ENCODE results near the gene TBC1D2. TPM values are rescaled to one million over a fixed set of nuclear protein-coding genes. Genes with fewer than 3 reads are reported as not detected.

Gene TBC1D2
- total RNA-seq, 1 experiment from 2014 or later: 4.5 TPM

GRCh38 chr9:98206754-98207153 lies 48.7 kb downstream of the TBC1D2 start:
- DNase-seq: no peak
- no peaks in the 10 kb centered on the region for H3K27me3 ChIP-seq (ENCODE audit: control insufficient read depth, insufficient read depth, low read length)
- H3K4me3 ChIP-seq (ENCODE audit: insufficient read depth, low read depth, low read length): no peak overlapping the region
- H3K36me3 ChIP-seq (replicated peaks; ENCODE audit: control insufficient read depth, insufficient read depth, low read length): peaks cover 2% of the 10 kb centered on the region; the same call in 1 of the 2 replicates

GRCh38 chr9:98204692-98205091 lies 50.8 kb downstream of the TBC1D2 start:
- no peak overlapping the region for H3K4me3 ChIP-seq (ENCODE audit: insufficient read depth, low read depth, low read length)
- H3K36me3 ChIP-seq (replicated peaks; ENCODE audit: control insufficient read depth, insufficient read depth, low read length): 0 out of 2 replicates have a peak, but pooled peaks cover 1% of the 10 kb centered on the region
- no peak for DNase-seq
- no peaks in the 10 kb centered on the region for H3K27me3 ChIP-seq (ENCODE audit: control insufficient read depth, insufficient read depth, low read length)

- no peak overlapping the region for H3K4me3 ChIP-seq (ENCODE audit: insufficient read depth, low read depth, low read length)
- no peak for DNase-seq
Measured at GRCh38 chr9:98203153-98203552, 52.3 kb downstream of the TBC1D2 start.

GRCh38 chr9:98202252-98202651 lies 53.2 kb downstream of the TBC1D2 start:
- Histone ChIP-seq H3K36me3 (replicated peaks; ENCODE audit: control insufficient read depth, insufficient read depth, low read length) (no peaks in the 10 kb centered on the region; the same call in 1 of the 2 replicates), H3K27me3 (ENCODE audit: control insufficient read depth, insufficient read depth, low read length) (no peaks in the 10 kb centered on the region), H3K4me3 (ENCODE audit: insufficient read depth, low read depth, low read length) (no peak overlapping the region)
- DNase-seq: no peak

More at GRCh38 chr9:98203153-98203552, 52.3 kb downstream of the TBC1D2 start:
- H3K36me3 ChIP-seq (replicated peaks; ENCODE audit: control insufficient read depth, insufficient read depth, low read length): peaks cover 1% of the 10 kb centered on the region; the same call in 1 of the 2 replicates
- H3K27me3 ChIP-seq (ENCODE audit: control insufficient read depth, insufficient read depth, low read length): no peaks in the 10 kb centered on the region

- Histone ChIP-seq H3K36me3 (replicated peaks; ENCODE audit: control insufficient read depth, insufficient read depth, low read length) (no peaks in the 10 kb centered on the region; the same call in 1 of the 2 replicates), H3K4me3 (ENCODE audit: insufficient read depth, low read depth, low read length) (no peak overlapping the region), H3K27me3 (ENCODE audit: control insufficient read depth, insufficient read depth, low read length) (no peaks in the 10 kb centered on the region)
- no peak for DNase-seq
Measured at GRCh38 chr9:98201749-98202148, 53.7 kb downstream of the TBC1D2 start.

- no peak for DNase-seq
- Histone ChIP-seq H3K27me3 (ENCODE audit: control insufficient read depth, insufficient read depth, low read length) (no peaks in the 10 kb centered on the region), H3K36me3 (replicated peaks; ENCODE audit: control insufficient read depth, insufficient read depth, low read length) (no peaks in the 10 kb centered on the region; the same call in 1 of the 2 replicates), H3K4me3 (ENCODE audit: insufficient read depth, low read depth, low read length) (no peak overlapping the region)
Measured at GRCh38 chr9:98201102-98201501, 54.3 kb downstream of the TBC1D2 start.

GRCh38 chr9:98199388-98200033 lies 55.9 kb downstream of the TBC1D2 start:
- Histone ChIP-seq H3K27me3 (ENCODE audit: control insufficient read depth, insufficient read depth, low read length) (no peaks in the 10 kb centered on the region), H3K36me3 (replicated peaks; ENCODE audit: control insufficient read depth, insufficient read depth, low read length) (no peaks in the 10 kb centered on the region; the same call in 1 of the 2 replicates), H3K4me3 (ENCODE audit: insufficient read depth, low read depth, low read length) (no peak overlapping the region)
- peak; percentile 74 for DNase-seq

GRCh38 chr9:98195671-98196070 lies 59.8 kb downstream of the TBC1D2 start:
- H3K36me3 ChIP-seq (replicated peaks; ENCODE audit: control insufficient read depth, insufficient read depth, low read length): no peaks in the 10 kb centered on the region; the same call in none of the 2 replicates
- no peak overlapping the region for H3K4me3 ChIP-seq (ENCODE audit: insufficient read depth, low read depth, low read length)
- H3K27me3 ChIP-seq (ENCODE audit: control insufficient read depth, insufficient read depth, low read length): no peaks in the 10 kb centered on the region
- no peak for DNase-seq

- DNase-seq: no peak
- no peaks in the 10 kb centered on the region for H3K27me3 ChIP-seq (ENCODE audit: control insufficient read depth, insufficient read depth, low read length)
- no peaks in the 10 kb centered on the region; the same call in 1 of the 2 replicates for H3K36me3 ChIP-seq (replicated peaks; ENCODE audit: control insufficient read depth, insufficient read depth, low read length)
- peak overlapping the region; percentile 83; the same call in 1 of the 2 replicates for H3K4me3 ChIP-seq (ENCODE audit: insufficient read depth, low read depth, low read length)
Measured at GRCh38 chr9:98193336-98193944, 62.0 kb downstream of the TBC1D2 start.

GRCh38 chr9:98192503-98193335 lies 62.7 kb downstream of the TBC1D2 start, which contains the start of gene CORO2A:
TSS of gene CORO2A (minus strand) at chr9:98192637. CDS start at chr9:98157660, 34,977 bp downstream.
- peak; percentile 96 for DNase-seq
- no peaks in the 10 kb centered on the region for H3K27me3 ChIP-seq (ENCODE audit: control insufficient read depth, insufficient read depth, low read length)
- H3K36me3 ChIP-seq (replicated peaks; ENCODE audit: control insufficient read depth, insufficient read depth, low read length): no peaks in the 10 kb centered on the region; the same call in 1 of the 2 replicates
- H3K4me3 ChIP-seq (ENCODE audit: insufficient read depth, low read depth, low read length): peak within 1 kb of the TSS; percentile 83

GRCh38 chr9:98191671-98192502 lies 63.6 kb downstream of the TBC1D2 start:
- Histone ChIP-seq H3K4me3 (ENCODE audit: insufficient read depth, low read depth, low read length) (peak overlapping the region; percentile 83), H3K27me3 (ENCODE audit: control insufficient read depth, insufficient read depth, low read length) (no peaks in the 10 kb centered on the region), H3K36me3 (replicated peaks; ENCODE audit: control insufficient read depth, insufficient read depth, low read length) (no peaks in the 10 kb centered on the region; the same call in 1 of the 2 replicates)
- DNase-seq: peak; percentile 88

GRCh38 chr9:98191181-98191608 lies 64.3 kb downstream of the TBC1D2 start:
- DNase-seq: peak; percentile 50
- Histone ChIP-seq H3K4me3 (ENCODE audit: insufficient read depth, low read depth, low read length) (peak overlapping the region; percentile 83), H3K36me3 (replicated peaks; ENCODE audit: control insufficient read depth, insufficient read depth, low read length) (no peaks in the 10 kb centered on the region; the same call in 1 of the 2 replicates), H3K27me3 (ENCODE audit: control insufficient read depth, insufficient read depth, low read length) (no peaks in the 10 kb centered on the region)

- DNase-seq: no peak
- no peaks in the 10 kb centered on the region for H3K27me3 ChIP-seq (ENCODE audit: control insufficient read depth, insufficient read depth, low read length)
- no peak overlapping the region for H3K4me3 ChIP-seq (ENCODE audit: insufficient read depth, low read depth, low read length)
- H3K36me3 ChIP-seq (replicated peaks; ENCODE audit: control insufficient read depth, insufficient read depth, low read length): no peaks in the 10 kb centered on the region; the same call in 1 of the 2 replicates
Measured at GRCh38 chr9:98190757-98191105, 64.7 kb downstream of the TBC1D2 start.

GRCh38 chr9:98189412-98189811 lies 66.0 kb downstream of the TBC1D2 start:
- no peak for DNase-seq
- H3K27me3 ChIP-seq (ENCODE audit: control insufficient read depth, insufficient read depth, low read length): no peaks in the 10 kb centered on the region
- H3K4me3 ChIP-seq (ENCODE audit: insufficient read depth, low read depth, low read length): no peak overlapping the region
- H3K36me3 ChIP-seq (replicated peaks; ENCODE audit: control insufficient read depth, insufficient read depth, low read length): no peaks in the 10 kb centered on the region; the same call in 1 of the 2 replicates
